RWPE2 (cell line): ENCODE measurements around the gene VPS26B.

ENCODE experiments used
- ATAC-seq: fragments of 200-7000 bp; cut with Tn5 transposase; 3 replicates; pipeline ENCODE4 v1.9.1; 2021; ENCODE audit warnings: low read depth
- DNase-seq: peaks from one replicate; pipeline ENCODE4 v3.0.0-alpha.2; 2020; ENCODE audit warnings: low spot score
- H3K27ac ChIP-seq: fragments of 450-650 bp; 2 replicates; pipeline ENCODE4 v1.5.1; 2017; ENCODE audit warnings: mild to moderate bottlenecking; ENCODE audit not compliant: poor library complexity, severe bottlenecking
- H3K27me3 ChIP-seq: fragments of 250-450 bp; sonication (Bioruptor Pico); 2 replicates; pipeline ENCODE4 v1.5.1; 2021; ENCODE audit warnings: mild to moderate bottlenecking, moderate library complexity; ENCODE audit not compliant: insufficient read depth, poor library complexity, severe bottlenecking
- H3K36me3 ChIP-seq: fragments of 250-450 bp; sonication (Bioruptor Pico); 2 replicates; pipeline ENCODE4 v1.5.1; 2020; ENCODE audit warnings: low read depth, mild to moderate bottlenecking, moderate library complexity
- H3K4me1 ChIP-seq: fragments of 250-450 bp; sonication (Bioruptor Pico); 2 replicates; pipeline ENCODE4 v1.5.1; 2021; ENCODE audit warnings: mild to moderate bottlenecking, moderate library complexity; ENCODE audit not compliant: insufficient read depth, poor library complexity, severe bottlenecking
- H3K4me3 ChIP-seq: fragments of 250-450 bp; sonication (Bioruptor Pico); 2 replicates; pipeline ENCODE4 v1.5.1; 2021; ENCODE audit warnings: mild to moderate bottlenecking, moderate library complexity; ENCODE audit not compliant: severe bottlenecking
- H3K9me3 ChIP-seq: fragments of 250-450 bp; sonication (Bioruptor Pico); 2 replicates; pipeline ENCODE4 v1.5.1; 2021; ENCODE audit warnings: mild to moderate bottlenecking, moderate library complexity; ENCODE audit not compliant: severe bottlenecking
- CTCF ChIP-seq: fragments of 450-650 bp; IDR thresholded peaks from one replicate; pipeline ENCODE4 v1.5.1; 2017; ENCODE audit warnings: mild to moderate bottlenecking, moderate library complexity; ENCODE audit not compliant: poor library complexity, severe bottlenecking

The VPS26B gene

DNA sequence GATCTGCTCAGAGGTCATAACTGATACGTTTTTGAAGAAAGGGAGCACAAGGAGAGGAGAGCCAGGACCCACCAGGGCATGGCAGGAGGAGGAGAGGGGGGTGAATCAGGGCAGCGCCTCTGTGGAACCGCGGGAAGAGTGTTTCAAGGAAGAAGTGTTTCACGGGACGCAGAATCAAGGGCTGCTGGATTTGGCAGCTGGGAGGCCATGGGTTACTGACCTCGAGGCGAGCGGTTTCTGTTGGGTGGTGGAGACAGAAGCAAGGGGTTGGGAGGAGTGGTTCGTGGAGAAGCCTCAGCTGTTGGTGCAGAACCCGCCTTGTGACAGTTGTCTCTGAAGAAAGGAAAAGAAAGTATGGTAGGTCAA is 13.1 kb downstream of the VPS26B start:
- Histone ChIP-seq H3K27me3 (no peaks in the 10 kb centered on the region), H3K4me1 (no peaks in the 10 kb centered on the region), H3K36me3 (peaks cover 35% of the 10 kb centered on the region), H3K4me3 (no peak overlapping the region), H3K9me3 (no peaks in the 10 kb centered on the region), H3K27ac (no peak overlapping the region)
- ATAC-seq (no peak), DNase-seq (no peak)
- no peak for TF ChIP-seq CTCF

DNA sequence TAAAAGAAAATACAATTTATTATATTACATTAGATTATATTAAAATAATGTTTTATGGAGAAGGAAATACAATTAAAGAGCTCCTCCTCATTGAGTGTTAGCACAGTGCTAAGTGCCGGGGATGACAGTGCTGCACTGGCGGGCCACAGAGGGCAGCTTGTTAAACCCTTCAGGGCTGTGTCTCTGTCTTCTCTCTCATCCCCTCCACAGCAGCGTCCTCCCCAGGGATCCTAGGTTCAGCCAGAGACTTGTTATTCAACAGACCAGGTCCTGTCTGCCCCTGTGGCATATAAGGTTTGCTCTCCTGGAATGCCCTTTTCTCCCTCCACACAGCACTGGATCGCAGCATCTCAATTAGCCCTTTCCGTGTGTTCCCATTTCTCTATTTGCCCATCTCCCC is 14.5 kb downstream of the VPS26B start:
- H3K9me3 ChIP-seq, result no peaks in the 10 kb centered on the region
- no peaks in the 10 kb centered on the region for H3K4me1 ChIP-seq
- H3K4me3 ChIP-seq, result no peak overlapping the region
- DNase-seq (no peak), ATAC-seq (no peak)
- H3K36me3 ChIP-seq, result peaks cover 44% of the 10 kb centered on the region
- H3K27me3 ChIP-seq, result no peaks in the 10 kb centered on the region
- H3K27ac ChIP-seq, result no peak overlapping the region
- TF ChIP-seq CTCF, result no peak

- ATAC-seq (no peak), DNase-seq (no peak)
- no peak overlapping the region for H3K27ac ChIP-seq
- no peaks in the 10 kb centered on the region for H3K27me3 ChIP-seq
- no peak overlapping the region for H3K4me3 ChIP-seq
- H3K36me3 ChIP-seq, result peaks cover 51% of the 10 kb centered on the region
- H3K9me3 ChIP-seq, result no peaks in the 10 kb centered on the region
- no peaks in the 10 kb centered on the region for H3K4me1 ChIP-seq
- no peak for TF ChIP-seq CTCF
These were observed 16.1 kb downstream of the VPS26B start for GRCh38 chr11:134240592-134240991.

GRCh38 chr11:134242376-134242775 is 17.9 kb downstream of the VPS26B start:
- no peak for ATAC-seq
- Histone ChIP-seq H3K36me3 (peaks cover 45% of the 10 kb centered on the region), H3K27ac (no peak overlapping the region), H3K27me3 (no peaks in the 10 kb centered on the region), H3K4me1 (no peaks in the 10 kb centered on the region), H3K4me3 (no peak overlapping the region), H3K9me3 (no peaks in the 10 kb centered on the region)
- TF ChIP-seq CTCF, result no peak
- DNase-seq, result no peak

- Histone ChIP-seq H3K27me3 (no peaks in the 10 kb centered on the region), H3K36me3 (peaks cover 57% of the 10 kb centered on the region), H3K9me3 (no peaks in the 10 kb centered on the region), H3K4me3 (no peak overlapping the region), H3K4me1 (no peaks in the 10 kb centered on the region), H3K27ac (no peak overlapping the region)
- TF ChIP-seq CTCF, result no peak
- DNase-seq (no peak), ATAC-seq (no peak)
These were observed 19.4 kb downstream of the VPS26B start for GRCh38 chr11:134243913-134244312.
